ENCODE measurements around the gene ST3GAL2.
"Not testable (repeated sequence)": the region's sequence is repeated elsewhere in the genome, so short reads cannot be mapped to it uniquely, and the experiment has no call there.

Gene ST3GAL2

GRCh38 chr16:70467113-70467512 is 28.2 kb upstream of the ST3GAL2 start:
- no peak for DNase-seq

GRCh38 chr16:70466805-70467076 is 27.8 kb upstream of the ST3GAL2 start:
- DNase-seq, result no peak

GRCh38 chr16:70465999-70466804 is 27.3 kb upstream of the ST3GAL2 start:
- DNase-seq, result no peak

GRCh38 chr16:70463235-70463634 is 24.3 kb upstream of the ST3GAL2 start:
- no peak for DNase-seq

GRCh38 chr16:70460737-70461261 is 21.9 kb upstream of the ST3GAL2 start:
- DNase-seq, result no peak

- no peak for DNase-seq
Observed at GRCh38 chr16:70457446-70458166, 18.7 kb upstream of the ST3GAL2 start.

GRCh38 chr16:70455910-70456309 is 17.0 kb upstream of the ST3GAL2 start:
- no peak for DNase-seq

- DNase-seq, result peak; percentile 35 to 51 (median 47)
Observed at GRCh38 chr16:70454222-70455034, 15.5 kb upstream of the ST3GAL2 start, which contains the start of gene FCSK. Gene FCSK (plus strand): TSS chr16:70454595. CDS start chr16:70463191, 8,596 bp downstream.

- DNase-seq, result no peak
Observed at GRCh38 chr16:70453892-70454221, 15.0 kb upstream of the ST3GAL2 start.

- no peak for DNase-seq
Observed at GRCh38 chr16:70453117-70453891, 14.4 kb upstream of the ST3GAL2 start.

- DNase-seq, result not testable (repeated sequence)
Observed at GRCh38 chr16:70451004-70451340, 12.1 kb upstream of the ST3GAL2 start.

- not testable (repeated sequence) for DNase-seq
Observed at GRCh38 chr16:70450142-70451003, 11.5 kb upstream of the ST3GAL2 start.

GRCh38 chr16:70448075-70448474 is 9.2 kb upstream of the ST3GAL2 start:
- DNase-seq, result no peak

GRCh38 chr16:70444249-70445063 is 5.6 kb upstream of the ST3GAL2 start:
- DNase-seq, result no peak

GRCh38 chr16:70442344-70442743 is 3.4 kb upstream of the ST3GAL2 start:
- DNase-seq, result no peak

- no peak for DNase-seq
Observed at GRCh38 chr16:70441406-70441990, 2.6 kb upstream of the ST3GAL2 start.

GRCh38 chr16:70440009-70440692 is 1.3 kb upstream of the ST3GAL2 start:
- no peak for DNase-seq

- no peak for DNase-seq
Observed at GRCh38 chr16:70438585-70438968, 323 bp downstream of the ST3GAL2 start.
